Measurements from ENCODE around the gene ASCC3. TPM values are rescaled to one million over a fixed set of nuclear protein-coding genes. Genes with fewer than 3 reads are reported as not detected.

The ASCC3 gene
- total RNA-seq, 1 experiment from 2014 or later = 40.5 TPM

GRCh38 chr6:100460650-100461204 is 420.4 kb downstream of the ASCC3 start (continued):
- TF ChIP-seq REST (IDR thresholded peaks at IDR 0.05; ENCODE audit: low read depth) = no peak
- TF ChIP-seq SP1 (IDR thresholded peaks at IDR 0.05; ENCODE audit: low read depth) = no peak
- TF ChIP-seq CBX3 (IDR thresholded peaks at IDR 0.05; ENCODE audit: low read depth) = no peak

- ChIA-PET CTCF (interaction anchor here (1.3 to 1.7 kb wide), 4 partner anchors 12 to 343 kb away, joined by 3 to 8 read pairs (median 6); no protein-coding TSS in a partner anchor), RAD21 (ENCODE audit: low non-redundant PET in 1 of 2, low total read pairs in 2 of 2, uncharacterized antibody in 2 of 2, unreplicated experiment in 2 of 2) (no interaction called here), POLR2A (no interaction called here)
- no peaks in the 10 kb centered on the region for H3K9me2 ChIP-seq (ENCODE audit: insufficient read depth)
- H3K79me2 ChIP-seq (ENCODE audit: insufficient read depth, low read length) = no peaks in the 10 kb centered on the region
- no peaks in the 10 kb centered on the region for H3K9me3 ChIP-seq (ENCODE audit: control insufficient read depth in 1 of 2, insufficient read depth in 1 of 2, low read depth in 1 of 2, low read length in 2 of 2)
- H3K4me2 ChIP-seq (ENCODE audit: low read length) = no peak overlapping the region
- H3K4me1 ChIP-seq (ENCODE audit: control insufficient read depth in 1 of 2, insufficient read depth in 2 of 2, low read length in 2 of 2) = no peaks in the 10 kb centered on the region
- H3K36me3 ChIP-seq (ENCODE audit: control insufficient read depth in 1 of 2, insufficient read depth in 2 of 2, low read length in 2 of 2) = no peaks in the 10 kb centered on the region
- no peak overlapping the region for H3K27ac ChIP-seq (ENCODE audit: low read depth, low read length)
- H3K9ac ChIP-seq (ENCODE audit: low read length) = no peak overlapping the region
- BruUV-seq (replicated peaks) = no TSS peak
- ATAC-seq = no peak
- no peaks in the 10 kb centered on the region for H3K27me3 ChIP-seq (ENCODE audit: insufficient read depth, low read length)
- H2AFZ ChIP-seq (ENCODE audit: low read depth, low read length, poor library complexity, severe bottlenecking) = no peak overlapping the region
- intact Hi-C loops (cut with micrococcal nuclease) = no loop called here
- H3K4me3 ChIP-seq (replicated peaks in 1 of 2; ENCODE audit: low read depth in 1 of 2, low read length in 2 of 2) = no peak overlapping the region
- DNase-seq (ENCODE audit: low read depth, low spot score) = no peak
- no peaks in the 10 kb centered on the region for H4K20me1 ChIP-seq (ENCODE audit: insufficient read depth)
- TF ChIP-seq EZH2 (IDR thresholded peaks at IDR 0.05) = no peak
- TF ChIP-seq CEBPB (IDR thresholded peaks at IDR 0.05; ENCODE audit: low read depth) = no peak
- no peak for TF ChIP-seq REST (IDR thresholded peaks at IDR 0.05; ENCODE audit: low read depth)
- TF ChIP-seq EZH2phosphoT487 (IDR thresholded peaks at IDR 0.05; ENCODE audit: borderline replicate concordance) = no peak
- no peak for TF ChIP-seq POLR2AphosphoS5 (IDR thresholded peaks at IDR 0.05; ENCODE audit: low read depth, low read length)
- TF ChIP-seq ZFX (IDR thresholded peaks at IDR 0.05) = no peak
- TF ChIP-seq ATF3 (IDR thresholded peaks at IDR 0.05) = no peak
- TF ChIP-seq ZNF274 (IDR thresholded peaks at IDR 0.05; ENCODE audit: low read depth, low read length) = no peak
- no peak for TF ChIP-seq SP1 (IDR thresholded peaks at IDR 0.05; ENCODE audit: low read depth)
- no peak for TF ChIP-seq RAD21 (IDR thresholded peaks at IDR 0.05; ENCODE audit: low read depth)
- no peak for TF ChIP-seq ELF1 (IDR thresholded peaks at IDR 0.05; ENCODE audit: borderline replicate concordance, low read depth)
- TF ChIP-seq JUND (IDR thresholded peaks at IDR 0.05) = no peak
- TF ChIP-seq ZBTB33 (IDR thresholded peaks at IDR 0.05; ENCODE audit: extremely low read depth, insufficient replicate concordance, low read length) = no peak
- TF ChIP-seq SIN3A (IDR thresholded peaks at IDR 0.05; ENCODE audit: low read depth) = no peak
These were observed 421.4 kb downstream of the ASCC3 start for GRCh38 chr6:100459592-100460184.

All from HCT116 (cell line).